ENCODE results near the gene PRELP. TPM values are rescaled to one million over a fixed set of nuclear protein-coding genes. Genes with fewer than 3 reads are reported as not detected.

PRELP gene
- total and polyA plus RNA-seq, 10 of the 15 experiments (the other 5 are each of a cell fraction or from before 2014, with no cell fraction given): 0.03 to 0.05 TPM; not detected in 8

GRCh38 chr1:203468326-203468725 lies 7.3 kb upstream of the PRELP start:
- no peak overlapping the region for H3K9ac ChIP-seq (ENCODE audit: control insufficient read depth, insufficient read depth, low read length)
- in situ Hi-C loops (cut with MboI) (no loop called here), intact Hi-C loops (cut with micrococcal nuclease; ENCODE audit: unreplicated experiment) (no loop called here)
- peaks cover 2 to 3% of the 10 kb centered on the region in 2 experiments; a peak in 2 of 4 replicates for H3K27me3 ChIP-seq (replicated peaks in 1 of 2; ENCODE audit: control insufficient read depth in 2 of 2, insufficient read depth in 2 of 2, low read length in 1 of 2)
- H3K36me3 ChIP-seq (ENCODE audit: control insufficient read depth in 2 of 2, insufficient read depth in 2 of 2, low read length in 1 of 2): no peaks in the 10 kb centered on the region
- POLR2A ChIA-PET: interaction anchor here (0.7 kb wide), 1 partner anchor 20 kb away, joined by 3 read pairs; no protein-coding TSS in a partner anchor
- no peaks in the 10 kb centered on the region for H4K20me1 ChIP-seq (ENCODE audit: control insufficient read depth, insufficient read depth)
- no peak overlapping the region for H3K4me3 ChIP-seq
- SMC1A ChIA-PET (ENCODE audit: uncharacterized antibody, unreplicated experiment): interaction anchor here (1.4 kb wide), 1 partner anchor 18 kb away, joined by 7 read pairs; no protein-coding TSS in a partner anchor
- BruUV-seq (replicated peaks): no TSS peak
- no peaks in the 10 kb centered on the region for H3K4me1 ChIP-seq (ENCODE audit: control insufficient read depth, insufficient read depth, low read length)
- no peak for FAIRE-seq
- WGBS (ENCODE audit: insufficient coverage, insufficient replicate concordance, low lambda C conversion rate, missing lambda C conversion rate): 52% methylated on average over 2 of the region's 2 CpGs
- no peak overlapping the region for H2AFZ ChIP-seq (ENCODE audit: control insufficient read depth, low read depth, low read length)
- H3K4me2 ChIP-seq (ENCODE audit: control insufficient read depth, insufficient read depth): no peak overlapping the region
- DNase-seq (ENCODE audit: low read depth, low spot score): no peak
- TF ChIP-seq YBX1 (IDR thresholded peaks at IDR 0.05) (no peak), GATAD2B (conservative IDR thresholded peaks at IDR 0.05; ENCODE audit: low read depth) (no peak), NBN (IDR thresholded peaks at IDR 0.05) (no peak), ZSCAN29 (IDR thresholded peaks at IDR 0.05) (no peak), NR2F1 (conservative IDR thresholded peaks at IDR 0.05) (no peak), MYB (IDR thresholded peaks at IDR 0.05; ENCODE audit: borderline replicate concordance, low read depth, low read length) (no peak), BRCA1 (IDR thresholded peaks at IDR 0.05; ENCODE audit: low read depth, low read length) (no peak), CREB1 (IDR thresholded peaks at IDR 0.05; ENCODE audit: low read depth) (no peak), IRF5 (IDR thresholded peaks at IDR 0.05; ENCODE audit: borderline replicate concordance) (no peak), RFX5 (IDR thresholded peaks at IDR 0.05; ENCODE audit: low read depth, low read length) (no peak), HDAC2 (IDR thresholded peaks at IDR 0.05) (no peak), SUPT20H (IDR thresholded peaks at IDR 0.05; ENCODE audit: borderline replicate concordance, control insufficient read depth, low read depth, low read length) (no peak), HDGF (IDR thresholded peaks at IDR 0.05) (no peak), NR2C1 (IDR thresholded peaks at IDR 0.05) (no peak), YY1 (IDR thresholded peaks at IDR 0.05; ENCODE audit: low read depth, low read length) (no peak), HSF1 (IDR thresholded peaks at IDR 0.05; ENCODE audit: low read depth, low read length) (no peak), EGR1 (IDR thresholded peaks at IDR 0.05; ENCODE audit: borderline replicate concordance in 1 of 2, low read depth in 2 of 2, low read length in 2 of 2) (no peak)
- RAD21 ChIA-PET (ENCODE audit: unreplicated experiment): no interaction called here
- CTCF ChIA-PET: interaction anchor here (1.2 kb wide), 1 partner anchor 200 kb away, joined by 4 read pairs; no protein-coding TSS in a partner anchor
- no peaks in the 10 kb centered on the region for H3K9me3 ChIP-seq (replicated peaks; ENCODE audit: control insufficient read depth, insufficient read depth, low read length)
- no peak overlapping the region for H3K27ac ChIP-seq (ENCODE audit: control insufficient read depth, insufficient read depth)
- H3K79me2 ChIP-seq (ENCODE audit: control insufficient read depth, insufficient read depth, low read length): no peaks in the 10 kb centered on the region
- no peak for ATAC-seq

All from GM12878 (cell line).